HT1080 (cell line): ENCODE data around the gene CNBD2. TPM values are rescaled to one million over a fixed set of nuclear protein-coding genes. Genes with fewer than 3 reads are reported as not detected.
"Not testable (repeated sequence)": the region's sequence is repeated elsewhere in the genome, so short reads cannot be mapped to it uniquely, and the experiment has no call there.

Source experiments
- DNase-seq: peaks from one replicate; pipeline ENCODE4 v3.0.0-alpha.2; 2015; ENCODE audit warnings: low read depth
- total RNA-seq: library from RNA; depleted of rRNA; stranded (reverse); fragments of >200 nt; shearing (Covaris generic); gene quantifications from 2 replicates; pipeline ENCODE4 v1.2.3, GENCODE V29; 2014

CNBD2 gene
- total RNA-seq, 1 experiment from 2014 or later = 5.5 TPM

- no peak for DNase-seq
Observed at GRCh38 chr20:35974256-35974655, 5.9 kb downstream of the CNBD2 start.

- DNase-seq = no peak
Observed at GRCh38 chr20:35975576-35976373, 7.4 kb downstream of the CNBD2 start.

- DNase-seq = no peak
Observed at GRCh38 chr20:35978041-35978513, 9.7 kb downstream of the CNBD2 start.

- DNase-seq = no peak
Observed at GRCh38 chr20:35979544-35979943, 11.2 kb downstream of the CNBD2 start.

GRCh38 chr20:35981969-35982368 is 13.6 kb downstream of the CNBD2 start:
- DNase-seq = no peak

- no peak for DNase-seq
Observed at GRCh38 chr20:35984382-35984781, 16.0 kb downstream of the CNBD2 start.

GRCh38 chr20:35985806-35986205 is 17.4 kb downstream of the CNBD2 start:
- DNase-seq = no peak

GRCh38 chr20:35988910-35989463 is 20.6 kb downstream of the CNBD2 start:
- DNase-seq = no peak

GRCh38 chr20:35991142-35991771 is 22.9 kb downstream of the CNBD2 start:
- DNase-seq = peak; percentile 42

GRCh38 chr20:35992713-35993335 is 24.4 kb downstream of the CNBD2 start:
- DNase-seq = peak; percentile 76

- DNase-seq = peak; percentile 74
Observed at GRCh38 chr20:35994994-35995453, 26.6 kb downstream of the CNBD2 start.

GRCh38 chr20:35996492-35996891 is 28.1 kb downstream of the CNBD2 start:
- not testable (repeated sequence) for DNase-seq

GRCh38 chr20:36001331-36001730 is 32.9 kb downstream of the CNBD2 start:
- not testable (repeated sequence) for DNase-seq

- no peak for DNase-seq
Observed at GRCh38 chr20:36002855-36003254, 34.5 kb downstream of the CNBD2 start.

GRCh38 chr20:36004045-36004444 is 35.7 kb downstream of the CNBD2 start:
- no peak for DNase-seq

GRCh38 chr20:36008461-36009035 is 40.2 kb downstream of the CNBD2 start:
- DNase-seq = no peak

- DNase-seq = no peak
Observed at GRCh38 chr20:36010076-36010475, 41.7 kb downstream of the CNBD2 start.

- DNase-seq = no peak
Observed at GRCh38 chr20:36010825-36011224, 42.4 kb downstream of the CNBD2 start.

- DNase-seq = no peak
Observed at GRCh38 chr20:36015806-36016403, 47.5 kb downstream of the CNBD2 start.

- DNase-seq = peak; percentile 11
Observed at GRCh38 chr20:36017048-36017951, 48.9 kb downstream of the CNBD2 start.
